ENCODE measurements around the gene DIRAS3.

DNA sequence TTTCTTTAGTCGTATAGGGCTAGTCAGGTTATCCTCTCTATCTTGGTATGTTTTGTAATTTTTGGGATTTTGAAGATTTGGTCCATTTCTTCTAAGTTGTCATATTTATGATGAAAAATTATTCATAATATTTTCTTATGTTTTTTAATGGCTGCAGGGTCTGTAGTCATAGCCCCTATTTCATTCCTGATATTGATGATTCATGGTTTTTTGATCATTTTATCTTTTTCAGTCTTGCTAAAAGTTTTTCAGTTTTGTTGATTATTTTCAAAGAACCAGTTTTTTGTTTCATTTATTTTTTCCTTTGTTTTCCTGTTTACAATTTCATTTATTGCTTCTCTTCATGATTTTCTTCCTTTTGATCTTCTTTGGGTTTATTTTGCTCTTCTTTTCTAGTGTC lies 50.2 kb downstream of the DIRAS3 start:
- TF ChIP-seq, protein P1, sequence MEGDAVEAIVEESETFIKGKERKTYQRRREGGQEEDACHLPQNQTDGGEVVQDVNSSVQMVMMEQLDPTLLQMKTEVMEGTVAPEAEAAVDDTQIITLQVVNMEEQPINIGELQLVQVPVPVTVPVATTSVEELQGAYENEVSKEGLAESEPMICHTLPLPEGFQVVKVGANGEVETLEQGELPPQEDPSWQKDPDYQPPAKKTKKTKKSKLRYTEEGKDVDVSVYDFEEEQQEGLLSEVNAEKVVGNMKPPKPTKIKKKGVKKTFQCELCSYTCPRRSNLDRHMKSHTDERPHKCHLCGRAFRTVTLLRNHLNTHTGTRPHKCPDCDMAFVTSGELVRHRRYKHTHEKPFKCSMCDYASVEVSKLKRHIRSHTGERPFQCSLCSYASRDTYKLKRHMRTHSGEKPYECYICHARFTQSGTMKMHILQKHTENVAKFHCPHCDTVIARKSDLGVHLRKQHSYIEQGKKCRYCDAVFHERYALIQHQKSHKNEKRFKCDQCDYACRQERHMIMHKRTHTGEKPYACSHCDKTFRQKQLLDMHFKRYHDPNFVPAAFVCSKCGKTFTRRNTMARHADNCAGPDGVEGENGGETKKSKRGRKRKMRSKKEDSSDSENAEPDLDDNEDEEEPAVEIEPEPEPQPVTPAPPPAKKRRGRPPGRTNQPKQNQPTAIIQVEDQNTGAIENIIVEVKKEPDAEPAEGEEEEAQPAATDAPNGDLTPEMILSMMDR (IDR thresholded peaks at IDR 0.05; ENCODE audit: low read depth, low read length, poor library complexity, severe bottlenecking): no peak
- TF ChIP-seq EZH2phosphoT487 (IDR thresholded peaks at IDR 0.05; ENCODE audit: borderline replicate concordance, low read length): no peak

Data from DOHH2 (cell line).